Activated T-cell treated with anti-CD3 and anti-CD28 coated beads, Interleukin-2, amount 50 U/mL, for 1 hour (primary cell): Measurements from ENCODE around the gene UBAC2.

ENCODE experiments used
- DNase-seq: peaks from one replicate; pipeline ENCODE4 v3.0.0-alpha.2; 2020

UBAC2 gene

DNA sequence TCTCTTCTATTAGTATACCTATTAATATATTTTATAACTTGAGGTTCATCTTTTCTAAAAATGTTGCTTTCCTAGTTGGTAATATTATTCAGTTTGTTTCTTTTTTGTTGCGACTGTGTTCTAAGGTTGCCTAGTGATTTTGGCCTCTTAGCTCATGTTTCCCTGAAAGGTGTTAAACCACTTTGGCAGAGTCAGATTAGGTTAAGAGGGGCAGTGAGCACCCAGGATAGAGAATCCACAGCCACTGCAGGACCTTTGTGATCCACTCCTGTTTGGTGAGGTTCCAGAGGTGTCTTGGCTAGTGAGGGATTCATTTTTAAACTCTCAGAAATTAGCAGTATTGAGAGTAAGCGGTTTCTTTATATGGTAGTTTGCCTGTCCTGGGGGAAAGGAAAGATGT, 72.5 kb downstream of the UBAC2 start:
- no peak for DNase-seq

GRCh38 chr13:99275093-99275469, 74.4 kb downstream of the UBAC2 start:
- no peak for DNase-seq

DNA sequence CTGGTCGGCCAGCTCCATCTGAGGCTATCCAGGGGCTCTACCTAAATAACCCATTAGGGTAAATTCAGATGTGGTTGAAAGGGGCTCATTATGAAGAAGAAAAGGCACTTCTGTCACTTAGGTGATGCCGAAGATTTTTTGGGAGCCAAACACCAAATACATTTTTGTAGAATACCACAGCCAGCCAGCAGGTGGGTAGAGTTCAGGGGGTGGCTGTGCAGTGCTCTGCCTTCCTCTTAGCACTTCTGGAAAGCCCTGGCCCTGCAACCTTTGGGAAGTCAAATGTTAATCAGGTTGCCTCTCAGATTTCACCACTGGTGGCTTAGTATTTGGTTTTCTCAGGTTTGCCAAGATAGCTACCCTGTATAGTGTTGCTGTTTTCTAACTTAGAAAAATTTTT, 76.1 kb downstream of the UBAC2 start:
- DNase-seq: no peak

- DNase-seq: no peak
These were observed 77.0 kb downstream of the UBAC2 start for GRCh38 chr13:99277629-99278028.

- no peak for DNase-seq
These were observed 77.5 kb downstream of the UBAC2 start for GRCh38 chr13:99278200-99278599.

DNA sequence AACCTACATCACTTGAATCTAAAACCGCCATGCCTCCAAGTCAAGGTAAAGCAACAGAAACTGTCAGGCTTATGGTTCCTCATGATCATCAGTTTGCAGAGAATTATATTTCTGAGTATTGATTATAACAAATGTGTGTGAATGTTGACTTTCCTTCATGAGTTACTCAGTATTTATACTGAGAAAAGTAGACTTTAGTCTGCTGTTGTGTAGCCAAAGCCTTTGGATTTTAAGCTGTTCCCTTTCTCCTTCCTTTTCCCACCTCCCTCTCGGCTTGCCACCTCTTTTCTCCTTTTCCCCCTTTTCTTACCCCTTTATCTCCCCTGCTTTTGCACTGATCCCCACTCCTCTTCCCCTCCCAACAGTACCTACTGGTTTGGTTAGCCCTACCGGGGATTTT, 78.2 kb downstream of the UBAC2 start:
- no peak for DNase-seq

DNA sequence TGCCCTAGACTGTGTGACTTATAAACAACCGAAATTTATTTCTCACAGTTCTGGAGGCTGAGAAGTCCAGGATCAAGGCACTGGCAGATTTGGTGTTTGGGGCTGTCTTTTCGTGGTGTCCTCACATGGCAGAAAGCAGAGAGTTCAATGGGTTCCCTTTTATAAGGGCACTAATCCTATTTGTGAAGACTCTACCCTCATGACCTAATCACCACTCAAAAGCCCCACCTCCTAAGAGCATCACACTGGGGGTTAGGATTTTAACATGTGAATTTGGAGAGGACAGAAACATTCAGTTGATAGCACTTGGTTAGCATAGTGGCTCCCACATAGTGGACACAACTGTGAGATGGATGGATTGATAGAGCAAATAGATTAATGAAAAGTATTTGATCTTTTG, 79.0 kb downstream of the UBAC2 start:
- no peak for DNase-seq

- DNase-seq: no peak
These were observed 79.5 kb downstream of the UBAC2 start for GRCh38 chr13:99280166-99280565.

DNA sequence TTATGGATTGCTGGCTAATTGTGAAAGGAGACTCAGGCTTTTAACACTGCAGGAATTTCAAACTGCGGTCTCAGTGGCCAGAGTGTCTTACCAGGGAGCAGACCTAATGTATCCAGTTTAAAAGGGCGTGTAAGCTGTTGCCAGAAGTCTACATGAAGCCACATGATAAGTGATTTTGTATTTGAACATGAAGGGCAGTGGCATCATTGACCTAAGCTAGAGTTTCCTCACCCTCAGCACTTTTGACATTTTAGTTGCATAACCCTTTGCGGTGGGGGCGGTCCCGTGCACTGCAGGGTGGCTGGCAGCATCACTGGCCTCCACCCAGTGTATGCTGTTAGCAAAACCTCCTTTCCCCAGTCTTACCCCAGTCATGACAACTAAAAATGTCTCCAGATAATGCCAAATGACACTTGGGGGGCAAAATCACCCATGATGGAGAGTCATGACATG, 81.2 kb downstream of the UBAC2 start:
- DNase-seq: peak; percentile 63

DNA sequence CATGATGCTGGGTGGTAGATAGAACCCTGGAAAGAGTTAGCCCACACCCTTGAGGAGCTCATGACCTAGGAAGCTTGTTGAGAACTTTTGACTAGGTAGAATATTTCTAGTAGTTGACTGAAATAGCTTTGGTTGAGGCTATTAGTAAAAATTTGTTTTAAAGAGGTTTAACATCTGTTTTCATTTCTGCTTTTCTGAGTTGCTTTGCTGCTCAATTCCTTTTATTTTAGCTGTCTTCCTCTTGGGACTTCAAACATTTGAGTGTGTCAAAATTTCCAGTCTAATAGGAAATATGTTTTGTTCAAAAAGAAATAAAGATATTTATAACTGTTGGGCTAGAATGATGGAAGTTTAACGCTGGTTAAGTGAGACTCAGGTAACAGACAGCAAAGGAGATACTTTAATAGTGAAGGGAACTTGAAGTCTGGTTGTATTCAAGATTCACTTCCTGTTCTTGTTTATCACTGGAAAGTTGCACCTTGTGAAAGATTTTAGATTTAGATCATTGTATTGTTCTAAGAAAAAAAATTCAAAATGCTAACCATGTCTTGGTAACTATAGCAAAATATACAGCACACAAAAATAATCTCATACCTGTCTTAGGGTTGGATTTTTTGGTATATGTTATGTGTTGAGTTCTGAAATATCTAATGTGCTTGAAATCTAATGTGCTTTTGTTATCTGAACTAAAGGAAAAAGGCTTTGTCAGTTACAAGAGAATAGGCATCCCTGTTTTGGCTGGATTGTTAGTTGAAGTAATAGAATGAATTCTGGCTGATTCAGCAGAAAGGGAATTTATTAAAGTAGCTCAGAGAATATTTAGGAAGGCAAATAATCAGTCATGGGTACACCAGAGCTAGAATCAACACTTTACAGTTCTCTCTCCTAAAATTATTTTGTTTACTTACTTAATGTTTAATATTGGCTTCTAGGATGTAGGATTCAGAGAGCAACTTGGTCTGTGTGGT, 81.9 kb downstream of the UBAC2 start:
- no peak for DNase-seq

- DNase-seq: no peak
These were observed 85.0 kb downstream of the UBAC2 start for GRCh38 chr13:99285432-99286182.

- DNase-seq: no peak
These were observed 86.9 kb downstream of the UBAC2 start for GRCh38 chr13:99287551-99287950.

GRCh38 chr13:99288089-99288488, 87.4 kb downstream of the UBAC2 start:
- DNase-seq: no peak

DNA sequence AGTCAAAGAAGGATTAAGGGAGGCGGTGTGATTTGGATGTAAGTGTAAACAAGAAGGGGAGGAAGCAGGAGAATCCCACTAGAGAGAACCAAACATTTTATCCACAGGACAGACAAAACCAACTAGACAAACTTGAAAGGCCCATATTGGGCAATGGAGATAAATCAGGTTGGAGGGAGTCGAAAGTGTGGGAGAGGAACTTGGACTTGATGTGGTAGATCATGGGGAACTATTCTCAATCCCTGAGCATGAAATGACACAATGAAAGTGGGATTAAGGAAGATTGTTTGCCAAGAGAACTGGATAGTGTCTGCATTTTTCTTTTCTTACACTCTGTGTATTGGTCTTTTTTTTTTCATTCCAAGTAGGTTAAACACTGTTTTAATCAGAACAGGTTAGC, 88.6 kb downstream of the UBAC2 start:
- DNase-seq: no peak

GRCh38 chr13:99289674-99290337, 89.2 kb downstream of the UBAC2 start:
- DNase-seq: no peak

GRCh38 chr13:99290894-99291293, 90.2 kb downstream of the UBAC2 start:
- DNase-seq: no peak

- DNase-seq: no peak
These were observed 92.5 kb downstream of the UBAC2 start for GRCh38 chr13:99293178-99293577.

- no peak for DNase-seq
These were observed 93.5 kb downstream of the UBAC2 start for GRCh38 chr13:99294198-99294597.

- no peak for DNase-seq
These were observed 94.3 kb downstream of the UBAC2 start for GRCh38 chr13:99294958-99295357.

DNA sequence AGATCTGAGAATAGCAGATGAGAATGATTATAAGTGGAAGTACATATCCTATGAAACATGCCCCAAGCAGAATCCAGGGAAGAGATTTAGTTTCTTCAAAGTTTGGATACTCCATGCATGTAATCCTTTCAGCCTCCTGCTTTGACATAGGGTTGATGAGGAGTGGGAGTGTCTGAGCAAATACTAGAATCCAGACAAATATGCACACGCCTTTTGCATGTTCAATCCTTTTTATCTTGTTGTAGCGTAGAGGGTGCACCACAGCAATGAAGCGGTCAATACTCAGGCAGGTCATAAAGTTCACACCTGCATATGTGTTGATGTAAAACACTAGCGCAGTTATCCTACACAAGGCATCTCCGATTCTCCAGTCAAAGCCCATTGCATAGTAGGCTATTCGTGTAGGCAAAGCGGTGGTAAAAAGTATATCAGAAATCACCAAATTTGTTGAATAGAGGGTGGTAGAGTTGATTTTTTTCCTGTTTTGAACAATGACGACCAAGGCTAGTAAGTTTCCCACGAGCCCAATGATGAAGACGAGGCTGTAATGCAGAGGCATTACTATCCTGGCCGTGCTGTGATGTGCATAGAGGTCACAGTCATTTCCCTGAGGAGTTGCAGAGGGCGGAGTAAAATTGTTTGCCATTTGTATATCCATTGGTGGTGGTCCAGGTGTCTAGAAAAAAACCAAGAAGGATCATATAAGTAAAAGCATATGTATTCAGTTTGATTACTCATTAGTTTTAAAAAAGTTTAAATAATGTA, 95.0 kb downstream of the UBAC2 start:
- DNase-seq: no peak

GRCh38 chr13:99296398-99296797, 95.7 kb downstream of the UBAC2 start:
- DNase-seq: no peak

GRCh38 chr13:99297331-99297730, 96.7 kb downstream of the UBAC2 start:
- DNase-seq: no peak

- no peak for DNase-seq
These were observed 97.4 kb downstream of the UBAC2 start for GRCh38 chr13:99298056-99298455.
